A673 (cell line): ENCODE measurements around the gene ATP2B3. TPM values are rescaled to one million over a fixed set of nuclear protein-coding genes. Genes with fewer than 3 reads are reported as not detected.

Experiments
- BruUV-seq: library from RNA; stranded (reverse); fragments of 400-500 nt; replicated peaks from 2 replicates; lab custom pipeline; 2021; lab: Mats Ljungman, UMichigan
- CTCF ChIA-PET: fragments of 300-600 bp; sonication (Branson Sonifier 250); formaldehyde crosslinking; loops from one replicate; lab custom pipeline; 2022; ENCODE audit warnings: antibody characterized with exemption; lab: Charles Lee
- POLR2A ChIA-PET: fragments of 300-600 bp; sonication (Branson Sonifier 250); formaldehyde crosslinking; loops from one replicate; lab custom pipeline; 2022; ENCODE audit warnings: antibody characterized with exemption; ENCODE audit not compliant: low non-redundant PET; lab: Charles Lee
- DNase-seq: peaks from one replicate; pipeline ENCODE4 v3.0.0-alpha.2; 2015; ENCODE audit warnings: low spot score
- H3K27ac ChIP-seq: fragments of 200-600 bp; sonication (generic); 2 replicates; pipeline ENCODE4 v1.5.1; 2016; ENCODE audit warnings: mixed run types, low read depth, mild to moderate bottlenecking, mixed read lengths, antibody characterized with exemption, low read length; ENCODE audit not compliant: poor library complexity, severe bottlenecking
- H3K27me3 ChIP-seq: fragments of 200-600 bp; sonication (generic); replicated peaks from 2 replicates; pipeline ENCODE4 v1.6.1; 2017; ENCODE audit warnings: mixed run types, low read depth, mild to moderate bottlenecking, mixed read lengths, antibody characterized with exemption, low read length; ENCODE audit not compliant: insufficient read depth, poor library complexity
- H3K36me3 ChIP-seq: fragments of 200-600 bp; sonication (generic); 2 replicates; pipeline ENCODE4 v1.6.1; 2016; ENCODE audit warnings: mixed run types, mild to moderate bottlenecking, mixed read lengths, antibody characterized with exemption, low read length; ENCODE audit not compliant: insufficient read depth, poor library complexity, severe bottlenecking
- H3K4me1 ChIP-seq: fragments of 200-600 bp; sonication (generic); 2 replicates; pipeline ENCODE4 v1.6.1; 2017; ENCODE audit warnings: mixed run types, mild to moderate bottlenecking, mixed read lengths, antibody characterized with exemption, low read length; ENCODE audit not compliant: insufficient read depth, poor library complexity, severe bottlenecking
- H3K4me3 ChIP-seq: fragments of 200-600 bp; sonication (generic); 2 replicates; pipeline ENCODE4 v1.5.1; 2016; ENCODE audit warnings: low read depth, mixed run types, mild to moderate bottlenecking, mixed read lengths, low read length; ENCODE audit not compliant: poor library complexity, severe bottlenecking
- H3K9me3 ChIP-seq: fragments of 200-600 bp; sonication (generic); 2 replicates; pipeline ENCODE4 v1.6.1; 2016; ENCODE audit warnings: mixed run types, low read depth, mild to moderate bottlenecking, mixed read lengths, antibody characterized with exemption, low read length; ENCODE audit not compliant: poor library complexity, severe bottlenecking
- CTCF ChIP-seq: fragments of 300-800, 200-600 bp; sonication (generic); conservative IDR thresholded peaks from 2 replicates; pipeline ENCODE4 v1.5.1; 2017; ENCODE audit warnings: low read depth, mild to moderate bottlenecking, antibody characterized with exemption, low read length, moderate library complexity, mixed read lengths
- EZH2 ChIP-seq: fragments of 200-600 bp; sonication (generic); IDR thresholded peaks from 2 replicates; pipeline ENCODE4 v1.6.1; 2017; ENCODE audit warnings: borderline replicate concordance, low read depth, mild to moderate bottlenecking, mixed read lengths, antibody characterized with exemption, low read length; ENCODE audit not compliant: poor library complexity, severe bottlenecking
- intact Hi-C: fragments of 100-400 bp; cut with micrococcal nuclease; formaldehyde crosslinking; loops from one replicate; pipeline ENCODE4 v1.10.0; 2022; ENCODE audit not compliant: unreplicated experiment
- total RNA-seq: library from RNA; stranded (reverse); gene quantifications from 2 replicates; pipeline ENCODE4 v1.2.3, GENCODE V29; 2021

Gene ATP2B3
- total RNA-seq, 1 experiment from 2014 or later, result 0.11 TPM

- intact Hi-C loops, result no loop called here
- ChIA-PET POLR2A (no interaction called here), CTCF (no interaction called here)
- H3K9me3 ChIP-seq, result no peaks in the 10 kb centered on the region
- DNase-seq, result no peak
- no peak for TF ChIP-seq CTCF
- TF ChIP-seq EZH2, result no peak
- no peak overlapping the region for H3K27ac ChIP-seq
- H3K27me3 ChIP-seq, result no peaks in the 10 kb centered on the region
- H3K36me3 ChIP-seq, result no peaks in the 10 kb centered on the region
- H3K4me1 ChIP-seq, result no peaks in the 10 kb centered on the region
- BruUV-seq, result no TSS peak
- no peak overlapping the region for H3K4me3 ChIP-seq
Observed at GRCh38 chrX:153576239-153576870, 58.9 kb downstream of the ATP2B3 start.

GRCh38 chrX:153576961-153577360 is 59.5 kb downstream of the ATP2B3 start:
- no peak overlapping the region for H3K27ac ChIP-seq
- no TSS peak for BruUV-seq
- no peak for DNase-seq
- intact Hi-C loops, result no loop called here
- ChIA-PET POLR2A (interaction anchor here (0.6 kb wide), 1 partner anchor 624 kb away, joined by 3 read pairs; no protein-coding TSS in a partner anchor), CTCF (interaction anchor here (0.7 kb wide), 1 partner anchor 72 kb away, joined by 3 read pairs; no protein-coding TSS in a partner anchor)
- H3K9me3 ChIP-seq, result no peaks in the 10 kb centered on the region
- H3K4me1 ChIP-seq, result no peaks in the 10 kb centered on the region
- no peak overlapping the region for H3K4me3 ChIP-seq
- H3K27me3 ChIP-seq, result no peaks in the 10 kb centered on the region
- TF ChIP-seq EZH2 (no peak), CTCF (no peak)
- no peaks in the 10 kb centered on the region for H3K36me3 ChIP-seq

- CTCF ChIA-PET, result no interaction called here
- no peak for TF ChIP-seq EZH2
- TF ChIP-seq CTCF, result no peak; the same call in 1 of the 2 replicates
- POLR2A ChIA-PET, result no interaction called here
- no peaks in the 10 kb centered on the region for H3K27me3 ChIP-seq
- no peak for DNase-seq
- H3K4me3 ChIP-seq, result no peak overlapping the region
- no TSS peak for BruUV-seq
- H3K36me3 ChIP-seq, result no peaks in the 10 kb centered on the region
- H3K9me3 ChIP-seq, result no peaks in the 10 kb centered on the region
- no peaks in the 10 kb centered on the region for H3K4me1 ChIP-seq
- no peak overlapping the region for H3K27ac ChIP-seq
- intact Hi-C loops, result no loop called here
Observed at GRCh38 chrX:153578200-153578835, 60.9 kb downstream of the ATP2B3 start.
